Stimulated activated CD8-positive, alpha-beta memory T cell treated with anti-CD3 and anti-CD28 coated beads, Interleukin-7, amount 100 ng/mL, for 24 hours (primary cell): Measurements from ENCODE around the gene MVD.
"Not testable (repeated sequence)": the region's sequence is repeated elsewhere in the genome, so short reads cannot be mapped to it uniquely, and the experiment has no call there.

ENCODE experiments used
- DNase-seq: peaks from one replicate; pipeline ENCODE4 v3.0.0-alpha.2; 2020; ENCODE audit warnings: low read depth

The MVD gene

DNA sequence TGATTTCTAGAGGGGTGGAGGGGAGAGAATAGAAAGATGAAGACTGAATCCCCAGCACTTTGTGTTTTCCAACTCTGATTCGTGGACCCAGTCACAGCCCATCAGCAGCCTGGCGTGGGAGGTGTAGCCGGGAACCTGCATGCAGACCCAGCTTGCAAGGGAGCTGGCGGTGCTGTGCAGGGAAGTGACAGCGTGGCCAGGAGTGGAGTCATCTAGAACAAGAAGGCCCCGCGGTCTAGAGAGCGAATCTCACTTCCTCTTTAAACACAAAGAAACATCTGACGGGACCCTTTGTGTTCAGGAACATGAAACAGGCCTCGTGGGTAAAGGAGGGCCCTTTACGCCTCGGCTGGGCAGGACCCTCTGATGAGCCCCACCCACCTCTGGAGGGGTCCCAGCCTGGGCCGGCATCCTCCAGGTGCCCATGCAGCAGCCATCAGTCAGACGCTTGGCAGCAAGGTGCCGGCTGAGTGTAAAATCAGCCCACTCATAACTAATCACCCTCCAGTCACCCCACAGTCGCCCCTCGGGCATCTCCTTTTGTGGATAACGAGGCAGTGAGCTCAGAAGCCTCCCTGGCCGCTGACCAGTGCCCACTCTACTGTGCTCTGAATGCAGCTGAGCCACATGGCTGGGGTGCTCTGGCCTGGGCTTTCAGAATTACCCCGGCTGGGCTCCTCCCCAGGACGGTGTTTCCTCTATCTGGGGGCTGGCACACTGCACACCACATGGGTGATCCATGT lies 19.0 kb upstream of the MVD start:
- DNase-seq = no peak

DNA sequence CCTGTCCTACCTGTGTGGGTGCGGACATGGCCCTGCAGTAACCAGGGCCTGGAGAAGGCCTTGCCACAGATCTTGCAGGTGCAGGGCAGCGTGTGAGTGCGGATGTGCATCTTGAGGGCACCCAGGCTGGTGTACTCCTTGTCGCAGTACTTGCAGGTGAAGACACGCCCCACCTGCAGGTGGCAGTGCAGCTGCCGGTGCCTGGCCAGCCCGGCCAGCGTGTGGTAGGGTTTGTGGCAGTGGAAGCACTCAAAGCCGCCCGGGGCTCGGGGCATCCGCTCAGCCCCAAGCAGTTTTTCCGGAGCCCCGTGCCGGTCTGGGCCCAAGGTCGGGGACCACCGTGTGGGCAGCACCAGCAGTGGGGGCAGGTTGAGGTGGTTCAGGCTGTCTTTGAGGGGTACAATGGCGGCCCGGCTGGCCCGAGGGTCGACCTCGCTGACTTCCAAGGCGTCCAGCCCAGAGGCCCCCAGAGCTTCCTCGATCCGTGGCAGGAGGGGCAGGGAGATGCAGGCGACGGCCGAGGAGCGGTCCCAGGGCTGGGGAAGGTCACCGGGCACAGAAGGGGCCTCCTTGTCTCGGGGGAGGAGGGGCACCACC lies 18.3 kb upstream of the MVD start:
- DNase-seq = no peak

DNA sequence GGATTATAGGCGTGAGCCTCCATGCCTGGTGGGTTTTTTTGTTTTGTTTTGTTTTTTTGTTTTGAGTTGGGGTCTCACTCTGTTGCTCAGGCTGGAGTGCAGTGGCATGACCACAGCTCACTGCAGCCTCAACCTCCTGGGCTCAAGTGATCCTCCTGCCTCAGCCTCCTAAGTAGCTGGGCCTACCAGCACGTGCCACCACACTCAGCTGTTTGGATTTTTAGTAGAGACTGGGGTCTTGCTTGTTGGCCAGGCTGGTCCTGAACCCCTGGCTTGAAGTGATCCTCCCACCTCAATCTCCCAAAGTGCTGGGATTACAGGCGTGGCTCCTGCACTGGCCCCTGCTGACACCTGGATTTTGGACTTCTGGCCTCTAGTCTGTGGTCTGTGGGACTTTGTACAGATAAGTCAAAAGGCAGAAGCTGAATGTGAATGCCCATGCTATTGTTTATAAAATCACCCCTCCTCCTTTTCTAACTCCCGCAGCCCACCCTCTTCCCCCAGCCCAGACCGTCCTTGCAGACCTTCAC lies 17.7 kb upstream of the MVD start:
- no peak for DNase-seq

DNA sequence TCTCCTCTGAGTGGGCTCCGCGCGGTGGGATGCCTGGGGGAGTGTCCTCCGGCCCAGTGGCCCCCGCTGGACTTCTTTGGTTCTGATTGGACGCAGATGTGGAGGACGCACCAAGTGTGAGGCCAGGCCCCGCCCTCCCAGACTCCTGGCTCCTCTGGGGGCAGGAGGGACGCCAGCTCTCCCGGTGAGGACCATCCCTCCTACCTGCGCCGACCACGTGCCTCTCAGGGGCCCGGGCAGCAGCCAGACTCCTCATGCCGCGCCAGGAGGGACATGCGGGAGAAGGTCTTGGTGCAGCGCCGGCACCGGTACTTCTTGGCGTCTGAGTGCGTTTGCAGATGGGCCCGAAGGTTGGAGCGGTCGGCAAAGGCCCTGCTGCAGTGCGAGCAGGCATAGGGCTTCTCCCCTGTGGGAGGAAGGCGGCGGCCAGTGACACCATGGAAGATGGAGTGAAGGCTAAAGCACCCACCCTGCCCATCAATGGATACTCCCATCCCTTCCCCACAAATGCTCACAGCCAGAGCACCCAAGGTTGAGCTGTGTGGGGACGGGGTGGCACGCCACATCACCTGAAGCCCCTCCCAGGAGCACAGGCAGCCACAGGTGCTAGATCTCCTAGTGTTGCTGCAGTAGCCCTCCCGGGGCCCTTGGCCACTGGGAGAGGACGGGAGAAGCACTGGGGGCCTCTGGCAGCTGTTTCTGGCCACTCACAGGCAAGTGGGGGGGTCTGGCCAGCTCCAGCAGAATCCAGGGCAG lies 15.5 kb upstream of the MVD start:
- DNase-seq = no peak

DNA sequence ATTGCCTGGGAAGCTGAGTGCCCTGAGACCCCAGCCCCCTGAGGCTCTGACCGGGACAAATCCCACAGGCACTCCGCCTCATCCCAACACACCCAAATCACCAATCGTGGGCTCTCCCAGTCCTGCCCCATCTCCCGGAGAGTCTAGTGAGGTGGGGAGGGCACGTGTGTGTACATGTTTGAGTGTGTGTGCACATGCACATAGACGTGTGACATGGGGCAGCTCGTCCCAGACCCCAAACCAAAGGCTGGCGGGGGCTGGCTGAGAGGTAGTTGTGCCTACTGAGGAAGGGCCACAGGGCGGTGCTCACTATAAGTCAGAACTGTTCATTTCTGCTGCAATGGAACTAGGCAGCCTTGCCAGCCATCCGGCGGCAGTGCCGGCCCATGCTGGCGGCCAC lies 14.8 kb upstream of the MVD start:
- no peak for DNase-seq

DNA sequence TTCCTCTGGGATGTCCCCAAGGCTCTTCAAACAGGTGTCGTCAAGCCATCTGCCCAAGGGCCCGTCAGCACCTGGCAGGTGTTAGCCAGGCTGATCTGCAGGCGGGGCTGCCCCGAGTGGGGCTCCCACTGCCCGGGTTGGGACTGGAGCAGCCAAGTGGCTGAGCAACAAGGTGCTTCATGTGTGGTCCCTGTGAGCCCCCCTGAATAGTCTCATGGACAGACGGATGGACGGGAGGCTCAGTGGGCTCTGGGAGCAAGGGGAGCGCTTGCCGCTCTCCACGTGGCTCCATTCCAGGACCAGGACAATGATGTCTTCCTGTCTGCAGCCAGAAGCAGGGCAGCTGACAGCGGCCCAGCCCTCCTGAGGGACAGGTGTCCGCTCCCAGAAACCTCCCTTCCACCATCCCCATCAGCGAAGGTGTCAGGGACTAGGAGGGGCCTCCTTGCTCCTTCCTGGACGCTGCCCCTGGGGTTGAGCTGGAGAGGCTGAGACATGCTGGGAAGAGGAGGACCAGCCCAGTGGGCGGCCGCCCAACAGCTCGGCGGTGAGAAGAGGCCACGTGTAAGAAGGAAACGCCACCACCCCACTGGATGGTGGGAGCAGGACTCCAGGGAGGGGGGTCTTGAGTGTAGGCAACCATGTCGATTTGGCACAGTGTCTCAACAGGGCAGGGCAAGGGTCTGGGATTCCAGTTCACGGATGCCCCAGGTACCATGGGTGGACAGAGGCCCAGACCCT lies 13.8 kb upstream of the MVD start:
- DNase-seq = no peak

DNA sequence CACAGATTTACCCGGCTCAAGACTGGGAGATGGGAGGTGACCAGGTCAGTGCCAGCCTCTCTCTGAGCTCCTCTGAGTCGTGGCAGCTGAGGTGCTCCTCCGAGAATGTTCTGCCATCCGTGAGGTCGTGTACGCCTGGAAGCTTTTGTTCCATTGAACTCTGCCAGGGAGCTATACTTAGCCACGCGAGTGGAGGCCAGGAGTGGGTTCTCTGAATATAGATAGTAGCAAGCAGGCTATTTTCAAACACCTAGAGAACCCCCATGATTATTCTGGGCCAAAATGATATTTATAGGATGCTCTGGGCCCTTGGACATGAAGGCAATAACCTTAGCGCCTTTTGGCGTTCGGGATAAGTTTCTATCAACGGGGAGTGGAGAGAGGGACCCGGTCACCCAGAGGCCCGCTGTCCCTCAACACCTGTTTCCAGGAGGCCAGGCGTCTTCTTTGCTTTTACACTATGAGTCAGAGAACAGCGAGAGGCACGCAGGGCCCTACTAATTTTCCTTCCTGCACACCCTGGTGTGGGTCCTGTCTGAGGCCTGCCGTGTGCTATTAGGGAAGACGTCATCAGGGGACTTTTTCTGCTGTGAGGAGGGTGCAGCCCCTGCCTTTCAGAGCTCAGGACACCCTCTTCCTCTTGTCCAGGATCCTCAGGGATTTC lies 11.0 kb upstream of the MVD start:
- DNase-seq = no peak

DNA sequence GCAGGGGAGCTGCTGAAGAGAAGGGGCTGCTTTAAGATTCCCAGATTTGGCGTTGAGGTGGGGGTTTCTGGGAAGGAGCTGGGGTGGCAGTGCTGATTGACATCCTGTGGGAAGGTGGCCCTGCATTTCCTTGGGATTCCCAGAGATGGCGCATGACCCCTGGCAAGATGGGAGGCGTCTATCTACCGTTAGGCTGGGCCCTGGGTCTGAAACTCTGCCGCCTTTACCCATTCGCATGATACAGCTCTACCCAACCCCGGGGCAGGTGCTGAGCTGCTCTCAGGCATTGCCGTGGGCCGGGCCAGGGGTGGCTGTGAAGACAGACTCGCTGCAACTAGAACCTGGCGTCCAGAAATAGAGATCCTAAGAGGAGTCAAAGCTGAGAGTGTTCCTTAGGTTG lies 9.9 kb upstream of the MVD start:
- DNase-seq = no peak

DNA sequence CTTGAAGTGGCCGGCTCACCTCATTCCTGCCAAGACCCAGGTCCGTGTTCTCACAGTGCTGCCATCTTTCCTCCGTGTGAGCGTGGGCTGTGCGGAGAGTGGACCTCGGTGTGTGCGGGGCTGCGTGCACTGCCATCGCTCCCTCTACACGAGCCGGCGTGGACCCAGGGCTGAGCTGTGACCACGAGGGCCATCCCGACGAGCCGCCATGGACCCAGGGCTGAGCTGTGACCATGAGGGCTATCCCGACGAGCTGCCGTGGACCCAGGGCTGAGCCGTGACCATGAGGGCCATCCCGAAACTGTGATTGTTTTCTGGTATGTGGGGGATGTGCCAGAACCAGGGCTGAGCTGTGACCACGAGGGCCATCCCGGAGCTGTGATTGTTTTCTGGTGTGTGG lies 8.9 kb upstream of the MVD start:
- DNase-seq = no peak

DNA sequence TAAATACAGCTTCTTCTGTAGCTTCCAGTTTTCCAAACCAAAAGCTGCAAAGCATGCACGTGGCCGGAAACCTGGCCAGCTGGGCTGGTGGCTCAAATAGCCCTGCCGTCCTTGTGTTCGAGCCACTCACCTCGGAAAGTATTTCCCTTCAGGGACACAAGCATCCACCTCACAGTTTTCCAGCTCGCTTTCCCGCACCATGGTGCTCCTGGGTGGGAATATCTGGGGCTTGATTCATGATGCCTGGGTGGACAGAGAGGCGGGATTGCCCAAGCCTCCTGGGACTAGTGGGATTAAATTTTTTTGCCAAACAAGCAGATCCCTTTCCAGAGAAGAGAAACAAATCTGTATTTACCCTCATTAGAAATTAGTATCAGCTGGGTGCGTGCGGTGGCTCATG lies 7.1 kb upstream of the MVD start:
- DNase-seq = no peak

DNA sequence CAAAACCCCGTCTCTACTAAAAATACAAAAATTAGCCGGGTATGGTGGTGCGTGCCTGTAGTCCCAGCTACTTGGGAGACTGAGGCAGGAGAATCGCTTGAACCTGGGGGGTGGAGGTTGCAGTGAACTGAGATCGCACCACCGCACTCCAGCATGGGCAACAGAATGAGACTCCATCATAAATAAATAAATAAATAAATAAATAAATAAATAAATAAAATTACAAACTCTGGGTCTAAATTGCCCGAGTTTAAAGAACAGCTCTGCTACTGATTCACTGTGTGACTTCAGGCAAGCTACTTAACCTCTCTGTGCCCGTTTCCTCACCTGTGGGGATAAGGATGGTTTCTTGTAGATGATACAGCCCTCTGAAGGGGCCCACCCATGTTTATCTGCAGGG lies 6.6 kb upstream of the MVD start:
- DNase-seq = not testable (repeated sequence)

DNA sequence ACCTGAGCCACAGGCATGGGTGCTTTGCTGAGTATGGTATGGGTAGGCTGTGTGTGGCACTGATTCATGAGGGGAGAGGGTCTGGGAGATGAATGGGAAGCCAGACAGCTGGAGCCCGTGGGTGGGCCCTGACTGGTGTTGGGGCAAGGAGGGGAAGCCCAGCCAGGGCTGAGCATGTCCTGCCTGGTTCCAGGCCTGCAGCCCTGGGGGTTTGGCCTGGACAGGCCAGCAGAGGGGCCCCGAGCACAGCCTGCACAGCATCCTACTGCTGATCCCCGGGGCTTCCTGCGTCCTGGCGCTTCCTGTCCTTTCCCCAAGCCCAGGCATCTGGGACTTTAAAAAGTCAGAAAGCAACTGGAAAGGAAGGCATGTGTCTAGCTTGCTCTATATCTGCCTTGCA lies 4.6 kb upstream of the MVD start:
- no peak for DNase-seq

DNA sequence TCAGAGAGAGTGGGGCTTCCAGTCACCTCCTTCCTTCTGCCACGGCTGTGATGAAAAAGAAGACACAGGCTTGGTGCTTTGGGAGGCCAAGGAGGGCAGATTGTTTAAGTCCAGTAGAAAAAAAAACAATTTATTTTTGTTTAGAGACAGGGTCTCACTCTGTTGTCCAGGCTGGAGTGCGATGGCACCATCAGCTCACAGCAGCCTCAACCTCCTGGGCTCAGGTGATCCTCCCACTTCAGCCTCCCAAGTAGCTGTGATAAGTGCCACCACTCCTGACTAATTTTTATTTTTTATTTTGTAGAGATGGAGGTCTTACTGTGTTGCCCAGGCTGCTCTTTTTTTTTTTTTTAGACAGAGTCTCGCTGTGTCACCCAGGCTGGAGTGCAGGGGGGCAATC lies 2.7 kb upstream of the MVD start:
- no peak for DNase-seq

DNA sequence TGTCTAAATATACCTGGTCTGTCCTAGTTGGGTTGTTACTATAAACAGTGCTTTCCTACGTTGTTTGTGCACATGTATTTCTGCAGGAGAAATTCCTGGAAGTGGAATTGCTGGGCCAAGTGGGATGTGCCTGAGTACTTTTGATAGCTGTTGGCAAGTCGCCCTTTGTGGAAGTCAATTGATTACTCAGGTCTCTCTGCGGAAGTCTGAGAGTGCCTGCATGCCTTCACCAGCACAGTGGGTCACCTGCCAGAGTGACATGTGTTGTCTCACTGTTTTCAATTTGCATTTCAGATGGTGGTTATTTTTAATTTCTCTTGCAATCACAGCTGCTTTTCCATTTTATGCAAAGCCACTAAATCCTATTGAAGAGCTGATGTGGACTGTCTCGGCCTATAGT lies 2.3 kb upstream of the MVD start:
- DNase-seq = no peak

DNA sequence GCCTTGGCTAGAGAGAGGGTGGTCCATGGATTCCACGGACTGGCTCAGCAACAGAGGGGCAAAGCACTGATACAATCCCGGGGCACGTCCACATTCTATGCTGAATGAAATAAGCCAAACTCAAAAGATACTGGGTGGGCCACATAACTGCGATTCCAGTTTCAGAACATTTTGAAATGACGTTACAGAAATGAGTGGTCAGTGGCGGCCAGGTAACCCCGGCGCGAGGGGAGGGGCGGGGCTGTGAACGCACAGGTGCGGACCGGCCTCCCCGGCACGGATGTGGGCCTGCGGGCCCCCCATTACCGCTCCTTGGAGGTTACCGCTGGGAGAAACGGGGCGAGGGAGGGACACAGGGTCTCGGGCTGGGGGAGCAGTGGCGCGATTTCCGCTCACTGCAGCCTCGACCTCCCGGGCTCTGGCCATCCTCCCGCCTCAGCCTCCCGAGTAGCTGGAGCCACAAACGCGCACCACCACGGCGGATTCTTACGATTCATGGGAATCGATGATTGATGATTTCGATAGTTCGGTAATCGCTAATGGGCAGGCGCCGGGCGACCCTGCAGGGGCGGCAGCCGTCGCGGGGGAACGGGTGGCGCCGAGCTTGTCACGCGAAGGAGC lies 559 bp downstream of the MVD start:
- DNase-seq = no peak

DNA sequence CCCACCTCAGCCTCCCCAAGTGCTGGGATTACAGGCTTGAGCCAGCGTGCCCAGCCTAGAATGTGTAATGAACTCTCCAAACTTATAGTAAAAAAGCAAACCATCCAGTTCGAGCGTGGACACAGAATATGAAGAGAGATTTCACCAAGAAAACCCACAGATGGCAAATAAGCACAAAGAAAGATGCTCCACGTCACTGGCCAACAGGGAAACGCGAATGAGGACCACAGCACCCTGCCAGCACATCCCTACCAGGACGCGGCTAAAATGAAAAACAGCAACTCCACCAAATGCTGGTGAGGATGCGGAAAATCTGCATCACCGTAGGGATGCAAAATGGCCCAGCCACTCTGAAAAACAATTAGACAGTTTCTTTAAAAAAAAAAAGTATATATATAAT lies 1.4 kb downstream of the MVD start:
- DNase-seq = no peak

DNA sequence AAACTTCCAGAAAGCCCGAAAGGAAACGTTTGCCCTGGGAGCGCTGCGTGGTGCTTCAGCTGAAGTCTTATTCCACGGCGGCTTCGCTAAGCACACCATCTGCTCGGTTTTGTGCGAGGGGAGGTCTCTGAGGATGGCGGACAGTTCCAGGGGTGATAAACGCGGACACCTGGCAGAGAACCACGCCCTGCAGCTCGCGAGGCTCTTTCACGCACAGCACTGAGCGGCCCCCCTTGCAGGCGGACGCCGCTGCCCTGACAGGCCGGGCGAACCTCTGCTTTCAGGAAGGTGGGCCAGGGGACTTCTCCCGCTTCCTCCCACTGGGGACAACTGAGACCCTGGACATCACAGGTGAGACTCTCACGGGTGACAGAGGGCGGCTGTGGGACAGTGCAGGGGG lies 3.7 kb downstream of the MVD start:
- DNase-seq = no peak

DNA sequence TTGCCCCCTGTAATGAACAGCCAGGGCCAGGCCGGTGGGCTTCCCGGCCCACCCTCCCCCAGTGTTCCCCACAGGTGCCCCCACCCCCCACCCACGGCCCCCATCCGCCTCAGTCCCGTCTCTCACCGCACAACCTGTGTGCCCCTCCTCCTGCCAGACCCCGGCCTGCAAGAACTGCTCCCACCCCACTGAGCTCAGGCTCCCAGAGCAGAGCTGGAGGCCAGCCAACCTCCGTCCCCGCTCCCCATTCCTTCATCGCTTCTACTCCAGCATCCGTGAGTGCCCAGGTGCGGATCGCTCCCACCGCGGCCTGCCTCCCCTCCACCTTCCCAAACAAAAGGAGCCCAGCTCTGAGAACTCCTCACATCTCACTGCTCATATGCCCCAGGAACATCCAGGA lies 4.2 kb downstream of the MVD start:
- no peak for DNase-seq

DNA sequence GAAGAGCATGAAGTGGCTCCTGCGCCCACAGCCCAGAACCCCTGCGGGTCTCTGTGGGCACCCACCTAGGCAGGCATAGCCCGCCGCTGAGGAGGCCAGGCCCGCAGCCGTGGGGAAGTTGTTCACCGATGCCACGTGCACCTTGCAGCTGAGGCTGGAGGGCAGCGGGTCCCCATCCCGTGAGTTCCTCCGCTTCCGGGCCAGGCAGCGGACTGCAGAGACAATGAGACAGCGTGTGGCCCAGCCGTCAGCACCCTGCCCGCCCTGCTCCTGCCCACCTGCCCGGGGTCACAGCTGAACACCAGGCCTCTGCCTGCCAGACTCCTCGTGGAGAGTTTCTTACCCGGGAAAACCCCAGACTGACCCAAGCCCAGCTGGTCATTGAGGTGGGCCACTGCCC lies 5.5 kb downstream of the MVD start:
- no peak for DNase-seq

DNA sequence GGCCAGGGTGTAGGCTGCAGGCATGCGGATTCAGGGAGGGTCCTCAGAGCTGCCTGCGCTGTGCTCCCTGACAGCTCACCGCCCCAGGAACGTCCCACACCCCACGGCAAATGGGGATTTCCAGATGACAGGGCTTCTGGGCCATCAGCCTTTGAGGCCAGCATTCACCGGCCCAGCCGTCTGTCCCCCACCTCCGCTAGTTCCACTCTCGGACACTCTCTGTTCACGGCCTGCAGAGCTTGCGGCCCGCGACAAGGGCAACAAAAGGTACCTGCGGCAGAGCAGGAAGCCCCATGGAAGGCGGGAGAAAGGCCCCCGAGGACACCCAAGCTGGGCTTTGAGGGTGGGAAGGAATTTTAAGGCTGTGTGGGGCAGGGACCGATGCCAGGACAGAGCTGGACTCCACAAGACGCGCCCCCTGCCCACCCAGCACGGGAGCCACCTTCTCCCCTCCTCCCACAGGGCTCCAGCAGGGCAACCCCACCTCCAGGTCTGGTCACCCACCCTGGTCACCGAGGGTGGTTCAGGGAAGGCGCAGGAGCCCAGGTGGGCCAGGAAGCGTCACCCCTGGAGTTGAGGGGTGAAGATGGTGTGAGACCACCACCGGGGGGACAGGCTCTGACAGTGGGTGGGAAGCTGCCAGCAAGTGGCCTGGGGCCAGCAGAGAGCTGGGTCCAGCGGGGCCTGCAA lies 6.5 kb downstream of the MVD start:
- no peak for DNase-seq

DNA sequence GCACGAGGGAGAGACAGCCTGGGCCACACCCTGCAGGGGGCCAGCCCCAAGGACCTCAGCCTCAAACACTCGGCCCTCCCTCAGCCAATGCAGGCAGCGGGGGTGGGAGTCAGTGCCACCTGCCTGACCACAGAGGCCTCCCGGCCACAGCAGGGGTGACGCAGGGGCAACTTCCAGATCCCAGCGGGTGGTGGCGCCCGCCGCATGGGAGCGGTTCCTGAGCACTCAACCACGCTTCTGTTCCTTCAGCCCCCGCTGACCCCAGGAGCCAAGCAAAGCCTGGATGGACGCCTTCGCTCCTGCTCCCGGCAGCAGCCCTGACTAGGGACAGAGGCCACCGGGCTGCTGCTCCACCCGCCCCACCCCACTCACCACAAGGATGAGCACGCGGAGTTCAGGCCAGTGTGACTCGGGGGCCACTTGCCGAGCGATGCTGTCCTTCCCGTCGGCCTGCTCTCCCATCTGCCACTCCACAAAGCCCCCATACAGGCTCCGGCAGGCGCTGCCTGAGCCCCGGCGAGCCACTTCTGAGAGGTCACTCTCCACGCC lies 7.1 kb downstream of the MVD start:
- no peak for DNase-seq
